RPMI7951 (cell line): ENCODE measurements around the gene STEAP4. TPM values are rescaled to one million over a fixed set of nuclear protein-coding genes. Genes with fewer than 3 reads are reported as not detected.
A peak's percentile ranks its signal among the peaks of the same experiment; 100 is the strongest.

Experiments used
- DNase-seq: peaks from one replicate; pipeline ENCODE4 v3.0.0-alpha.2; 2012; ENCODE audit warnings: low read depth
- total RNA-seq: library from RNA; depleted of rRNA; stranded (reverse); fragments of >200 nt; shearing (Covaris generic); gene quantifications from 2 replicates; pipeline ENCODE4 v1.2.3, GENCODE V29; 2014; rRNA removed

The STEAP4 gene
- total RNA-seq = not detected in 2 replicates

DNA sequence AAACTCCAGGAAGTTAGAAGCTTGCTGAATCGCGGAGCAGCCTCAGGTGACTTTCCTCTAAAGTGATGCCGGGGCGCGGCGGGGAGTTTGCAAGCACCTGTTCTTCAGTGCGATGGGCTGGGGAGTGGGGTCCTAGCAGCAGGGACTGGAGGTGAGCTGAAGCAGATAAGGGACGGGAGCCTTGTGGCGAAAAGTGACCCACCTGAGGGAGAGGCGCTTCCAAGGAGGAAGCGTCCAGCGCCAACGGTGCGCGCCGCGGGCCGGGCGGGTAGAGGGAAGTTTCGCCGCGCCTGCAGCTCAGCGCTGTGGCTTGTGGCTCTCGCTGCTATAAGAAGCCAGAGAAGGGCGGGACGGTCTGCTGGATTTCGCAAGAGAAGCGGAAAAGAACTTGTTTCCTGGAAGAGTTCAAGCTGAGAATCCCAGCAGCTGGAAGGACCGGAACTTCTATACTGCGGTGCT is at the start of gene STEAP4:
Gene STEAP4, minus strand, starts transcription at position 305 of the 459 bp plus-strand sequence. CDS start 22,625 bp downstream, outside the sequence.
- no peak for DNase-seq

DNA sequence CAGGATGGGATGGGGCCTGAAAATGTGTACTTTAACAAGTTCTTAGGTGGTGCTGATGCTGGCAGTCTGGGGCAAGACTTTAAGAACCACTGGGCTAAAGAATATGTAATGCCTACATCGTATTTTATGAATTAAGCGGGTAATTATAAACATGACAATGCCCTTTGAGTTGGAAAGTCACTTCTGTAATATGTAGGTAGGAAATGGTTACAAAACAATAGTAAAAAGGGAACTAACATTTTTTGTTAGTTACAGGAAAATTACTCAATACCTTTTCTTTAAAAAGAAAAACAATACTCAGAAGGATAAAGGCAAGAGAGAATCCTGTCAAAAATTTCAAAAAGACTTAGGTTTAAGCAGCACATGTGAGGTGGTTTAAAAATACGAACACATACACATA is 48.3 kb upstream of the STEAP4 start:
- no peak for DNase-seq

- DNase-seq = no peak
These were observed 43.4 kb upstream of the STEAP4 start for GRCh38 chr7:88350118-88350517.

DNA sequence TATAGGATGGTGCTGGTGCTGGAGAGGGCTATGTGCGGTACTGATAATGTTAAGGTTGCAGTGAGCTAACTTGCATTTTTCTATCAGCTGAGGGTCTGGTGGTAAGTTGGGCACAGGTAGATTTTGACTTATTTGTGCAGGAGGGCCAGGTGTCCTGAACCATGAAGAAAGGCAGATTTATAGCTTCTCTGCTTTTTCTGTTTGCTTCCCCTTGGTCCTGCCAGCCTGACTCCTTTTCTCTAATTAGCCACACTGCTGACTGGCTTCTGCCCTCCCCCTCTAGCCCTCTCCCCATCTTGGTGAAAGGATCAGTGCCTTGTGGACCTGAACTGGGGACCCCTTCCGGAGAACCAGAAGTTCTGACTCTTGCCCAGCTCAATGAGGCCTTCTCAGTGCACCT is 40.8 kb upstream of the STEAP4 start:
- DNase-seq = no peak

DNA sequence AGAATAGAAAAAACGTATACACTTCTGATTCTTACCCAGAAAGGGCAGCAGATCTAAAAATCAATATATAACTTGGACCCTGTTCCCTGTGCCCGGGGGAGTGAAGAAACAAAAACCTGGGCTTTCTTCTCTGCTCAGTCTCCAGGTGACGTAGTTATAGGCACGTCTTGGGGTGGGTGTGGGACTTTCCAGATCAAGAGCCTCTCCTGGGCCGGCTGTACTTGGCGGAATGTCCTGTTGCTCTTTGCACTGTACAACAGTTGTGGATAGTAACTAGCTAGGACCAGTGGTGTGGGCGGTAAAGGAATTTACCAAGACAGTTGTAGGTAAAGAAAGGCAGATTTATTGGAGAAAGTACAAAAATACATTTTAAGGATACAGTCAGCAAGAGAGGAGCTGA is 40.4 kb upstream of the STEAP4 start:
- DNase-seq = no peak

GRCh38 chr7:88346357-88346756 is 39.7 kb upstream of the STEAP4 start:
- DNase-seq = no peak

DNA sequence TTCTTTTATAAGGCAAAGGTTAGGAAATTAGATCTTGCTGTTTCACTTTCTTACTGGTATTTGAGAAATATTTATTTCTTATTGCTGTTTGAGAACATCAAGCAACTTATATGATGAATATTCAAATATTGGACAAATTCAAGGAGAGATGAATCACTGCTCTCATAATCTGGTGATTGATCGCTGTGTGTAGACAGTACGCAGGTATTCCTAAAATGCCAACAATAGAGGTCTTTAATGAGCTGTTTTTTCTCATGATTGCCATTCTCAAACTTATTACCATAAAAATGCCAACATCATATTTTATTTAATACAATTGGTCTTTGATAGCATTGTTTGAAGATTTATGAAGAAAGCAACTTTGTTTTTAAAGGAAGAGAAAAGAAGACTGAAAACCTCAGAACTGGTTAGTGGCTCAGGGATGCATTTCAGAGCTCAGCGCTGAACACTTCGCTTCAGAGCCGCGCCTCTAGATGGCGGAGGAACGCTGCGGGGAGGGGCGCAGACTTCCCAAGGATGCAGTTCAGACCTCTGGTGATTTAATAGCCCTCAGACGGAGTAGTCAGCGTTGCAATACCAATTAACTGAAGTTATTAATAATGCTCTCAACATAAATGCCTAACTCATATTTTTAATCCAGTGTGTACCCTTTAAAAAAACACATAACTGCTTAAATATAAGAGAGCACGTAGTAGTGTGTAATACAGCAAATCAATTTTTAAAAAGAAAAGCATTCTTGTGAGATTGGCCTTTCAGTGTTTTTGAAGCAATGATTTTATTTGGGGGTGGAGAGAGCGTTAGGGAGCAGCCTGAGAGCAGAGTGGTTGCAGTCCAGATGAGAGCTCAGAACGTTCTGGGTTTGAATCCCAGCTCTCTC is 38.5 kb upstream of the STEAP4 start:
- DNase-seq = no peak

- no peak for DNase-seq
These were observed 37.6 kb upstream of the STEAP4 start for GRCh38 chr7:88344271-88344670.

DNA sequence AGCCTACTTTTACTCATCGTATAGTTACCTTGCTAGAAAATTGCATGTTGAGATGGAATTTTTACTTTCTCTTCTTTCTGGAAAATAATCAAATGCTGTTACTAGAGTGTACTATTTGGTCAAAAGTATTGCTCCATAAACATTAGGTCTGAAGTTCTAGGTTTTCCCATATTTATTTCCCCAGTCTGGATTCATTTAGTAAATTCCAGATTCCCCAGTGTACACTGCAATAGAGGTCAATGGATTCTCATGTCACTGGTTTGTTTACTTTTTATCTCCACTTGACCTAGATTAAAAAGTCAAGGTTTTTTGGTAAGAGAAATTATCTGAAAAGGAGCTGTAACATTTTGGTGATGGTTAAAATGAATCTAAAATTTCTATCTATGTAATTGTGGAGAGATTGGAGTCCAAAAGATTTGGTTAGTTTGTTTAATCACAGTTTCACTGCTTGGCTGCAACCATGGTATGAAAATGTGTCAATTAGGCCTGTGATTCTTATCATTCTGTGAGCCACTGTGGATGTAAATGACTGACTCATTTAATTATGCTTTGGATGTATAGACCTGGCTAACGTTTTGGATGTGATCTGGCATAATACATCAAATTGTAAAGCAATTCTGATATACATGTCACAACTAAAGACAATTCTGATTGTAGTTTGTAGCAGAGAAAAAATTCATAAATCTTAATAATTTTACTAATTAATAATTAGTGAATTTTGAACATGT is 32.7 kb upstream of the STEAP4 start:
- no peak for DNase-seq

- DNase-seq = no peak
These were observed 31.8 kb upstream of the STEAP4 start for GRCh38 chr7:88338503-88338902.

- DNase-seq = peak; percentile 5
These were observed 30.9 kb upstream of the STEAP4 start for GRCh38 chr7:88337572-88337971.

- no peak for DNase-seq
These were observed 24.6 kb upstream of the STEAP4 start for GRCh38 chr7:88331322-88331721.

- no peak for DNase-seq
These were observed 23.1 kb upstream of the STEAP4 start for GRCh38 chr7:88329532-88330463.

DNA sequence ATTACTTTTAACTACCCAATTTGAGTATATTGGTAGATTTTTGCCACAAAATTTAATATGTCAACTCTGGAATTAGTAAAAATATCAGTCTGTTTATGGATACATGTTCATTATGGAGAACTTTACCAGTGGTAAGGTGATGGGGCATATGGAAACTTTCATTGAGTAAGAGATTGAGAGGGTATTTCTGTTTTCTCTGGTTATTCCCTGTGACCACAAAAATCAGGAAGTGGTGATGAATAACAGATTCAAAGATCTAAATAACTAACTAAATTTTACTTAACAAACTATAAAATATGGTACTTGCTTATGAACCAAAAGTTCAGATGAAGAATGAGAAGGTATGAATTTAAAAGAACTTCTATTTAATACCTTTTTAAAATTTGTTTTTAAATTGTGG is 22.1 kb upstream of the STEAP4 start:
- no peak for DNase-seq

DNA sequence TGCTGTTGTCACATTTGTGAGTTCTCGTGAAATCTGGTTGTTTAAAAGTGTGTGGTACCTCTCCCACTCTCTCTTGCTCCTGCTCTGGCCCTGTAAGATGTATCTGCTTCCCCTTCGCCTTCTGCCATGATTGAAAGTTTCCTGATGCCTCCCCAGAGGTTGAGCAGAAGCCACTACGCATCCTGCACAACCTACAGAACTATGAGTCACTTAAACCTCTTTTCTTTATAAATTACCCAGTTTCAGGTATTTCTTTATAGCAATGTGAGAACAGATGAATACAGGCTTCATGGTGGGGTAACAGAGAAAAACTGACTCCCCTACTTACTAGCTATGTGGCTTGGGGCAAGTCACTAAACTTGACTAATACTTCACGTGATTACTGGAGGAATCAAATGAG is 18.0 kb upstream of the STEAP4 start:
- DNase-seq = no peak

- DNase-seq = no peak
These were observed 15.5 kb upstream of the STEAP4 start for GRCh38 chr7:88322151-88322550.

DNA sequence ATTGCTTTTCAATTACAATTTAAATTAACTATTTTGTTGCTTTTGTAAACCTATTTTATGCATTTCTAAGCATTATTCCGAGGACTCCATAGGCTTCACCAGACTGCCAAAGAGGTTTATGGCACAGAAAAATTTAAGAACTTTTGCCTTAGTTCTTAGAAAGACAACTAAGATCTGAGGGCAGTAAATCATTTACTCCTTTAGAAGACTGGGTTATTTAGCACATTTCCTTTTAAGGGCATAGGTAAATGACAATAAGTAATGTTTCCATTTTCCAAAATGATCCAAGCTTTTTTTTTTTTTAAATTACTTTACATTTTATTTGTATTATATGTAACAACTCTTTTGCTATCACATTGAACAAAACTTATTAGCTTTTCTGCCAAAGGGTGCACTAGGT is 15.0 kb upstream of the STEAP4 start:
- DNase-seq = no peak

DNA sequence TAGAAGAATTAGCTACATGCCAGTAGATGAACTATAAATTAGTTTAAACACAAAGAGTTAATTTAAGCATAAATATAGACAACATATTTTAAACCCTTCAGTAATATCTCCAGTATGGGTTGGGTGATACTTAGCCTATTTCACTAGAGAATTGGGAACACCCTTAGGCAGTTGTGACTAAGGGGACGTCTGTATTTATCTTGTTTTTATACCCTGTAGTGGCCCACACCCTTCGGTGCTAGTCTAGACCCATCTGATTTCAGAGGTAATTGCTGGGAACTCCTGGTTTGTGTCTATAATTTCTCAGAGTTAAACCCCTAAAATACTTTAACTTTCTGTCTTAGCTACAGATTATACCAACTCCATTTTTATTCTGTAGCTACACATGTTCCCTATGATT is 11.5 kb upstream of the STEAP4 start:
- no peak for DNase-seq

DNA sequence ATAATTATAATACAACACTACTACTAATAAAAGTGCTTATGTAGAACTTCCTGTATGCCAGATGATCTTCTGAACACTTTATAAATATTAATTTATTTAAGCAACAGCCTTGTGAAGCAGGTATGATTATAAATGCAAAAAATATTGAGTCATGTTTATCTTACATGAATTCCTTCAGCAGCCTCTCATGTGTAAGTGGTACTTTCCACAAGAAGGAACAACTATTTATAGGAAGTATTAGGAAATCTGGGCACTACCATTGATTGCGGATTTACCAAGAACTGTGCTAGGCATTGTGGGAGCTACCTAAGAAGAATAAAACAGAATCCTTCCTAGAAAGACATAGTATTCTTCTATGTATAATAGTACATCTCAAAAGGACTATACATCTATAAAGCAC is 10.7 kb upstream of the STEAP4 start:
- no peak for DNase-seq

DNA sequence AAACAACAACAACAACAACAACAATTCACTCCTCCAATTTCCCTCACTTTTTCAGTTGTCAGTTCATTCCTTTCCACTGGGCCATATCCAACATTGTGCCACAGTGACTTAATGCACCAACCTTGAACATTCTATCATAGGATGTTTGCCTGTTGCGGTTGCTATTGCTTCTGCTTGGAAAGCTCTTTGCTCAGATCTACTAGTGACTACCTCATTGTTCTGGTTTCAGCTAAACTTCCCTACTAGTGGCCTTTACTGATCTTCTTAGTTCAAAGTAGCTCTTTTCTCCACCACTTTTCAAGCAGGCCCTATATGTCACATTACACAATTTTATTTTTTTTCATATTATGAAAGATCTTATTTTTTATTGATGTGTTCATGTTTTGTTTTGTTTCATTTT is 9.8 kb upstream of the STEAP4 start:
- no peak for DNase-seq

DNA sequence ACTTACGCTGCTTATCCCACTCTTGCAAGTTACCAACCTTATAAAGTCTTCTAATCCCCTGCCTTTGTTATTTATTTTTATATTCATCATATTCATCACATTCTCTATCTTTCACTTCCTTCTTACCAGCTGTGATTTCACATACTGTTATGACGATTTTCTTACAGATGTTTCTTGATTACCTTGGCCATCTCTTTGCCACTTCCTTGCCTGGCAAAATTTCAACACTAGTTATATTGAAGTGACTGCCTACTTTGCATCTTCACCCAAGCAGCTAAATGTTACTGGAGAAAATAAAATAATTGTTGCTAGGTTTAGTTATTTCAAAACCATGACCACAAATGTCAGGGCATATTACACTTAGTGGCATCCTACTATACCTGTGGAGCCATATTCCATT is 8.8 kb upstream of the STEAP4 start:
- no peak for DNase-seq

DNA sequence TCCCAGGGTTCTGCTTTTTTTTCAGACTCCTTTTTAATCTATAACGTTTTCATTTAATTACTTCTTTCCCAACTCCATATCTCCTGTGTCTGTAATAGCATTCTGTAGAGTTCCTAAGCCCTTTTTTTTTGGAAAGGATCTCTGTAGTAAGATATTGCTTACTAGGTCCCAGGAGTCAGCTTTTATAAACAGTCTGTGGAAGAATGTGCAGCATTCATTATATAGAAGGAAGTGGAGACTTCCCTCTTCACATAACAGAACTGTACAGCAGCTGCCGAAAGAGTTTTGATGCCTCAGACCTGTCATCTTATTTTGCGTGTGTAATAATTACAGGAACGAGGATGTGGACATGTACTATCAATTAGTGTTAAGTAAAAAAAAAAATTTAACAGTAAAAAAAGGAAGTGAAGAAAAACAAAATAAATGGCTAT is 7.4 kb upstream of the STEAP4 start:
- no peak for DNase-seq
